Right cardiac atrium (tissue), 5 donors: ENCODE results near the gene CASKIN1. TPM values are rescaled to one million over a fixed set of nuclear protein-coding genes. Genes with fewer than 3 reads are reported as not detected.

Experiments used
- ATAC-seq, 2 donors: fragments of 200-7000 bp; cut with Tn5 transposase; one replicate each; pipeline versions ENCODE4 v1.8.0 to v1.9.1; 2020; ENCODE audit warnings: moderate library complexity in 2 of 2, mild to moderate bottlenecking in 1 of 2
- DNase-seq, 3 donors: peaks; one replicate each; pipeline ENCODE4 v3.0.0-alpha.2; 2020
- H3K27ac ChIP-seq: one replicate; pipeline ENCODE4 v1.5.1; 2013; ENCODE audit warnings: mild to moderate bottlenecking, low read length, control low read depth, moderate library complexity
- H3K27me3 ChIP-seq: one replicate; pipeline ENCODE4 v1.6.1; 2013; ENCODE audit not compliant: control insufficient read depth, insufficient read depth
- H3K4me1 ChIP-seq: one replicate; pipeline ENCODE4 v1.6.1; 2013; ENCODE audit warnings: low read length; ENCODE audit not compliant: control insufficient read depth, insufficient read depth
- H3K4me3 ChIP-seq: one replicate; pipeline ENCODE4 v1.5.1; 2013; ENCODE audit warnings: low read length, control low read depth
- H3K9me3 ChIP-seq: one replicate; pipeline ENCODE4 v1.6.1; 2013; ENCODE audit warnings: low read length; ENCODE audit not compliant: control insufficient read depth
- WGBS: extraction: QIAGEN DNeasy Blood & Tissue Kit; methylation state at CpG from one replicate; pipeline ENCODE4 v1.1.7; 2013; 5-methylcytosine and 5-hydroxymethylcytosine counted together
- intact Hi-C, 4 donors: fragments of 100-400 bp; cut with DNase I; formaldehyde crosslinking; loops; one replicate each; pipeline versions ENCODE4 v1.11.0 to v1.14.0; 2022 to 2023
- polyA plus RNA-seq: library from polyadenylated mRNA; stranded (reverse); fragments of 200-250 nt; gene quantifications from one replicate; pipeline ENCODE4 v1.2.3, GENCODE V29; 2013
- total RNA-seq, 4 donors: library from RNA; stranded (reverse); fragmentation: NEBNext Ultra II Directional; extraction: Animal tissue kit (Norgen Biotek cat#: 25700); gene quantifications; one replicate each; pipeline ENCODE4 v1.2.1, GENCODE V29; 2021
- donor health status: healthy with polysubstance abuse.
- donor health status: DM: no; HTN: yes; CAD: no.
- donor health status: DM: no; HTN: no; CAD: no.
- donor health status: DM: no; HTN: yes; CAD: no; lungs with severe emphysema.
- donor health status: DM: yes; HTN: yes; CAD: no.

CASKIN1 gene
- total and polyA plus RNA-seq, 5 donors, result 9.3 to 26.5 (median 10.1) TPM

DNA sequence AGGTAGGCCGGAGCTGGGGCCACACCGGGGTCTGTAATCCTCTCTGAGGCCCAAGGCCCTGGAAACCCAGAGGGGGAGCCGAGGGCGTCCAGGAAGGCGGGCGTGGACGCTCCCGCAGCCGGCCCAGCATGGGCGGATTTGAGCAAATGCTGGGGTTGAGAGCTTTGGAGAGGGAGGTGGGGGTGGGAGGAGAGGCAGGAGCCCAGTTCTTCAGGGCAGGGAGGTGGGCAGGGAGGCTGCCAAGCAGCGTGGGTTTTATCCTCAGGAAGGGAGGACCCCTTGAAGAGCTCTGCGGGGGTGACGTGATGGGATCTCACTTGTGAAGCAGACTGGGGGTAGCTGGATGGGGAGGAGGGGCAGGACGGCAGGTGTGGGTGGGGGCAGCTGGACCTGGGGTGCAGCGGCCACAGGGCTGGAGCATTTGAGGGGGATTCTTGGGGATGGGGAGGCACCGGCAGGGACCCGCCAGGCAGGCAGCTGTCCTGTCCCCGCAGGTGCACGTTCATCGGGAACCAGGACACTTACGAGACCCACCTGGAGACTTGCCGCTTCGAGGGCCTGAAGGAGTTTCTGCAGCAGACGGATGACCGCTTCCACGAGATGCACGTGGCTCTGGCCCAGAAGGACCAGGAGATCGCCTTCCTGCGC, 23.6 kb downstream of the CASKIN1 start:
- H3K27ac ChIP-seq, result no peak overlapping the region
- H3K4me1 ChIP-seq, result no peaks in the 10 kb centered on the region
- H3K9me3 ChIP-seq, result no peaks in the 10 kb centered on the region
- H3K4me3 ChIP-seq, result no peak overlapping the region
- no peak for DNase-seq
- no peak for ATAC-seq
- no peaks in the 10 kb centered on the region for H3K27me3 ChIP-seq
- WGBS, result 89% methylated on average over 29 of the region's 29 CpGs
- intact Hi-C loops, result no loop called here

DNA sequence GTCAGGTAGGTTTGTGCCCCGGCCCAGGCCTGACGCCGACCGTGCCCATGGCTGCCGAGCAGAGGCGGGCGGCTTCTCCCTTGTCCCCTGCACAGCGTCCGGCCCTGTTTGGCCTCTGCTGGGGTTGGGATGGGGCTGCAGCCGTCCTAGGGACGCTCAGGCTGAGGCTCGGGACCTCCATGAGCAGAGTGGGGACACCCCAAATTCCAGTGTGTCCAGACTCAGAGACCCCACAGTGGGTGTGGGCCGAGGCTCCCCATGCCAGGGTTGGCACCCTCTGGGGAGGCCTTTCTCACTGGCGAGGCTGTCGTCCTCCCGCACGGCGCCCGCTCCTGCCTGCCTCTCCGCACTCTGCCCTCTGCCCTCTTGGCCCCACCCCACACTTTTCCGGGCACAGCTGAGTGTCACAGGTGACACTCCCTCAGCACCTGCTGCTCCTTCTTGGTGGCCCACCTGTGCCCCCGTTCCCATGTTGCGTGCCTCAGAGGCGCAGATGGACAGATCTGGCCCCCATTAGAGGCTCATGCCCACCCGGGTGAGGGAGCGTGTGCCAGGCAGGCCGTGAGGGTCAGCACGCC, 24.7 kb downstream of the CASKIN1 start:
- Histone ChIP-seq H3K27me3 (no peaks in the 10 kb centered on the region), H3K4me1 (no peaks in the 10 kb centered on the region), H3K9me3 (no peaks in the 10 kb centered on the region), H3K27ac (no peak overlapping the region), H3K4me3 (no peak overlapping the region)
- ATAC-seq (no peak), DNase-seq (no peak)
- WGBS, result 95% methylated on average over 28 of the region's 28 CpGs
- intact Hi-C loops, result no loop called here

DNA sequence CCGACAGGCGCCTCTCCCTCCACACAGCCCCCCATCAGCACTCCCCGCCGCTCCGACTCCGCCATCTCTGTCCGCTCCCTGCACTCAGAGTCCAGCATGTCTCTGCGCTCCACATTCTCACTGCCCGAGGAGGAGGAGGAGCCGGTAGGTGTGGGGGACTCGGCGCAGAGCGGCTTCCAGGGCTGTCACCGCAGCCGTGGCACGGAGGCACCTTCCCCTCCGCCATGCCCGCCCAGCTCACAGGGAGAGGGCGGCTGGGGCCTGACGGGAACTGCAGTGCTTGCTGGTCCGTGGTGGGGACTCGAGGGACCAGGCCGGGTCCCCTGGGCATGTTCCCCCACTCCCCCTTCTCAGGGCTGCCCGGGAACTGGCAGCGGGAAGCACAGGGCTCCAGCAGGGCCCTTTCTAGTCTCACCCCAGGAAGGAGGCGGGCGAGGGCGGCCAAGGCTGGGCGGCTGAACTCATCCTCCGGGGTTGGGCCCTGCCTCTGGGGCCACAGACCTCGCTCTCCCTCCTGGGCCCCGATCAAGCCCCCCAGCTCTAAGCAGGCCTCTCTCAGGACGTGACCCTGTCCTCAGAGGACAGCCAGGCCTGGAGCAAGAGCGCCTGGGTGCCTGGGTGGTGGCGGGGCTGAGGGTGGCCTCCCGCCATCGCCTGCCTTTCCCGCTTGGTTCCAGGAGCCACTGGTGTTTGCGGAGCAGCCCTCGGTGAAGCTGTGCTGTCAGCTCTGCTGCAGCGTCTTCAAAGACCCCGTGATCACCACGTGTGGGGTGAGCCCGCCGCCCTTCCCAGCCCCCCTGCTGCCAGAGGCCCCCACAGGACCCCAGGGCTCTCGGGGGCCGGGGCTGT, 25.6 kb downstream of the CASKIN1 start:
- Histone ChIP-seq H3K4me1 (no peaks in the 10 kb centered on the region), H3K9me3 (no peaks in the 10 kb centered on the region), H3K4me3 (no peak overlapping the region), H3K27me3 (no peaks in the 10 kb centered on the region), H3K27ac (no peak overlapping the region)
- ATAC-seq (no peak), DNase-seq (no peak)
- intact Hi-C loops, result no loop called here
- 84% methylated on average over 47 of the region's 47 CpGs for WGBS

- intact Hi-C loops, result no loop called here
- 75% methylated on average over 18 of the region's 18 CpGs for WGBS
- H3K4me3 ChIP-seq, result no peak overlapping the region
- ATAC-seq, result peak; percentile 23 to 37
- no peaks in the 10 kb centered on the region for H3K9me3 ChIP-seq
- H3K27ac ChIP-seq, result no peak overlapping the region
- DNase-seq, result no peak
- H3K4me1 ChIP-seq, result no peaks in the 10 kb centered on the region
- H3K27me3 ChIP-seq, result no peaks in the 10 kb centered on the region
Measured at GRCh38 chr16:2170080-2170479, 26.3 kb downstream of the CASKIN1 start.

- WGBS, result 92% methylated on average over 18 of the region's 18 CpGs
- no peaks in the 10 kb centered on the region for H3K4me1 ChIP-seq
- H3K9me3 ChIP-seq, result no peaks in the 10 kb centered on the region
- DNase-seq, result no peak
- ATAC-seq, result no peak
- H3K27ac ChIP-seq, result no peak overlapping the region
- H3K4me3 ChIP-seq, result no peak overlapping the region
- no peaks in the 10 kb centered on the region for H3K27me3 ChIP-seq
- intact Hi-C loops, result no loop called here
Measured at GRCh38 chr16:2167068-2167638, 29.3 kb downstream of the CASKIN1 start.

DNA sequence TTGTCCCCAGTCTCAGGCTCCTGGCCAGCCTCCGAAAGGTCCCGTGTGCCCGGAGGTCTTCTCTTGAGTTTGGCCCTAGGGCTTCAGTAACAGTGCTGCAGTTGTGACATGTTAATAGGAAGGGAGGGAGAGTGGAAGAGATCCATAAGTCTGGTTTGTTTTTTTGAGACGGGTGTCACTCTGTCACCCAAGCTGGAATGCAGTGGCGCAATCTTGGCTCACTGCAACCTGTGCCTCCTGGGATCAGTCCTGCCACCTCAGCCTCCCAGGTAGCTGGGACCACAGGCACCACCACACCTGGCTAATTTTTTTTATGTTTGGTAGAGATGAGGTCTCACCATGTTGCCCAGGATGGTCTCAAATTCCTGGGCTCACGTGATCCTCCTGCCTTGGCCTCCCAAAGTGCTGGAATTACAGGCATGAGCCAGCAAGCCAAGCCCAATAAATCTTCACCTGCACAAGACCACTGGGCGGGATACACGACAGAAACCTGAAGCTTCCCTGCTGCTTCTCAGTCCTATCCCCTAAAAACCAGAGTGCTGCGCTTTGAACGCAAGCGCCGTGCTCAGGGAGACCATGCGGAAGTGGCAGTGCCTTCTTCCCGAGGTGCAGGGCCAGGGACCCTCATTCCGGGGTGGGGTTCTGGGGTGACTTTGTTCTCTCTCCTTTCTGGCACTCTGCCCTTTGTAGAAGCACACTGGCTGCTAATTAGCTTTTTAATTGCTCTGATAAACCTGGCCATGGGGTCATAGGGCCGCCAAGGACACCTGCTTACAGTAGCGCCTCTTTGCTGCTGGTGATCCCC, 29.9 kb downstream of the CASKIN1 start:
- H3K27me3 ChIP-seq, result no peaks in the 10 kb centered on the region
- intact Hi-C loops, result no loop called here
- no peak for ATAC-seq
- H3K4me3 ChIP-seq, result no peak overlapping the region
- H3K9me3 ChIP-seq, result no peaks in the 10 kb centered on the region
- WGBS, result 92% methylated on average over 17 of the region's 17 CpGs
- no peaks in the 10 kb centered on the region for H3K4me1 ChIP-seq
- H3K27ac ChIP-seq, result no peak overlapping the region
- no peak for DNase-seq

DNA sequence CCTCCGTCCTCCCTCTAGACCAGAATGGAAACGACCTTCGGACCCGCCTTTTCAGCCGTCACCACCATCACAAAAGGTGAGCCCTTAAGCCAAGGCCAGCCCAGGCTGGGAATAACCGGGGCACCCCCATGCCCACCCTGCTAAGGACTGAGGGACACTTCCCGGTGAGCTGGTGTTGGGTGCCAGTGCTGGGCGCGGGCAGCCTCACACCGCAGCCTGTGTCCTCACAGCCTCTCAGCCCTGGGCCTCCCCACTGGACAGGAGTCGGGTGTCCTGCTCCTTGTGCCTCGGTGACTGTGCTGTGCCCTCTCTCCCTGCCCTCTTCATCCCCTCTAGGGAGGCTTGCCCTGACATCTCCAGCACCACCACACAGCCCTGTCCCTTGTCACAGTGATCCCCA, 30.5 kb downstream of the CASKIN1 start:
- Histone ChIP-seq H3K9me3 (no peaks in the 10 kb centered on the region), H3K27me3 (no peaks in the 10 kb centered on the region), H3K4me1 (no peaks in the 10 kb centered on the region), H3K4me3 (no peak overlapping the region), H3K27ac (no peak overlapping the region)
- 93% methylated on average over 12 of the region's 12 CpGs for WGBS
- intact Hi-C loops, result no loop called here
- ATAC-seq, result no peak
- no peak for DNase-seq

GRCh38 chr16:2163211-2163881, 33.1 kb downstream of the CASKIN1 start:
- ATAC-seq (no peak), DNase-seq (no peak)
- no peaks in the 10 kb centered on the region for H3K9me3 ChIP-seq
- H3K4me3 ChIP-seq, result no peak overlapping the region
- no peaks in the 10 kb centered on the region for H3K27me3 ChIP-seq
- peaks cover 2% of the 10 kb centered on the region for H3K4me1 ChIP-seq
- 96% methylated on average over 26 of the region's 26 CpGs for WGBS
- H3K27ac ChIP-seq, result no peak overlapping the region
- intact Hi-C loops, result no loop called here

- DNase-seq (peak in 1 of 3 donors; percentile 15), ATAC-seq (no peak)
- H3K9me3 ChIP-seq, result no peaks in the 10 kb centered on the region
- H3K4me1 ChIP-seq, result peaks cover 2% of the 10 kb centered on the region
- WGBS, result 90% methylated on average over 13 of the region's 13 CpGs
- no peaks in the 10 kb centered on the region for H3K27me3 ChIP-seq
- intact Hi-C loops, result no loop called here
- no peak overlapping the region for H3K27ac ChIP-seq
- no peak overlapping the region for H3K4me3 ChIP-seq
Measured at GRCh38 chr16:2162676-2163118, 33.7 kb downstream of the CASKIN1 start.

DNA sequence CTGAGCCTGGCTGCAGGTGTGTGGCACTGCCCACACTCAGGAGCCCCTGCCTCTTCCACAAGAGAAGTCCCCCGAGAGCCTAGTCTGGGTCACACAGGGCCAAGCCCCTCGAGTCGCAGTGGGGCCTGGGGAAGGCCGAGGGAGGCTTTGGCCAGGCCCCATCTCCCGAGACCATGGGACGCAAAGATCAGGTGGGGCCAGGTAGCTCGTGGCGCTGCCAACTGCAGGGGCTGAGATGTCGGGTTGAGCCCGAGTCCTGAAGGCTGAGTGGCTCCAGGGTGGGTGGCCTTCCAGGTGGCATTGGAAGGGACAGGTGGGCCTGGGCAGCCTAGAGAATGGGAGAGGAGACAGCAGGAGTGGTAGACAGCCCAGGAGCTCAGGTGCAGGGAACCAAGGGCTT, 34.5 kb downstream of the CASKIN1 start:
- Histone ChIP-seq H3K27ac (no peak overlapping the region), H3K9me3 (no peaks in the 10 kb centered on the region), H3K27me3 (no peaks in the 10 kb centered on the region), H3K4me3 (no peak overlapping the region), H3K4me1 (peaks cover 2% of the 10 kb centered on the region)
- DNase-seq, result peak in 1 of 3 donors; percentile 23
- ATAC-seq, result no peak
- WGBS, result 93% methylated on average over 10 of the region's 10 CpGs
- intact Hi-C loops, result no loop called here
